Sigmoid colon (tissue), 4 donors: ENCODE measurements around the gene ADCK2.
"Not testable (repeated sequence)": the region's sequence is repeated elsewhere in the genome, so short reads cannot be mapped to it uniquely, and the experiment has no call there.

Experiments used
- EP300 ChIP-seq, 4 donors: sonication (generic); formaldehyde crosslinking; IDR thresholded peaks; one replicate each; pipeline ENCODE4 v1.6.1; 2017; ENCODE audit warnings: antibody characterized with exemption in 4 of 4
- POLR2AphosphoS5 ChIP-seq, 4 donors: sonication (generic); formaldehyde crosslinking; IDR thresholded peaks; one replicate each; pipeline ENCODE4 v1.6.1; 2017; ENCODE audit warnings: antibody characterized with exemption in 4 of 4
- TF ChIP-seq, protein P1 (sequence below), 4 experiments: fragments of 450-650 bp in 3 of 4; fragments of 200-600 bp in 1 of 4; IDR thresholded peaks; one replicate each; pipeline ENCODE4 v1.5.1; 2016 to 2019; ENCODE audit warnings: antibody characterized with exemption in 4 of 4, mild to moderate bottlenecking in 3 of 4, moderate library complexity in 2 of 4

DNA sequence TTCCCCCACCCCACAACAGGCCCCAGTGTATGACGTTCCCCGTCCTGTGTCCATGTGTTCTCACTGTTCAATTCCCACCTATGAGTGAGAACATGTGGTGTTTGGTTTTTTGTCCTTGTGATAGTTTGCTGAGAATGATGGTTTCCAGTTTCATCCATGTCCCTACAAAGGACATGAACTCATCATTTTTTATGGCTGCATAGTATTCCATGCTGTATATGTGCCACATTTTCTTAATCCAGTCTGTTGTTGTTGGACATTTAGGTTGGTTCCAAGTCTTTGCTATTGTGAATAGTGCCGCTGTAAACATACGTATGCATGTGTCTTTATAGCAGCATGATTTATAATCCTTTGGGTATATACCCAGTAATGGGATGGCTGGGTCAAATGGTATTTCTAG lies 36.0 kb downstream of the ADCK2 start:
- TF ChIP-seq, protein P1, sequence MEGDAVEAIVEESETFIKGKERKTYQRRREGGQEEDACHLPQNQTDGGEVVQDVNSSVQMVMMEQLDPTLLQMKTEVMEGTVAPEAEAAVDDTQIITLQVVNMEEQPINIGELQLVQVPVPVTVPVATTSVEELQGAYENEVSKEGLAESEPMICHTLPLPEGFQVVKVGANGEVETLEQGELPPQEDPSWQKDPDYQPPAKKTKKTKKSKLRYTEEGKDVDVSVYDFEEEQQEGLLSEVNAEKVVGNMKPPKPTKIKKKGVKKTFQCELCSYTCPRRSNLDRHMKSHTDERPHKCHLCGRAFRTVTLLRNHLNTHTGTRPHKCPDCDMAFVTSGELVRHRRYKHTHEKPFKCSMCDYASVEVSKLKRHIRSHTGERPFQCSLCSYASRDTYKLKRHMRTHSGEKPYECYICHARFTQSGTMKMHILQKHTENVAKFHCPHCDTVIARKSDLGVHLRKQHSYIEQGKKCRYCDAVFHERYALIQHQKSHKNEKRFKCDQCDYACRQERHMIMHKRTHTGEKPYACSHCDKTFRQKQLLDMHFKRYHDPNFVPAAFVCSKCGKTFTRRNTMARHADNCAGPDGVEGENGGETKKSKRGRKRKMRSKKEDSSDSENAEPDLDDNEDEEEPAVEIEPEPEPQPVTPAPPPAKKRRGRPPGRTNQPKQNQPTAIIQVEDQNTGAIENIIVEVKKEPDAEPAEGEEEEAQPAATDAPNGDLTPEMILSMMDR (IDR thresholded peaks at IDR 0.05): not testable (repeated sequence)
- TF ChIP-seq POLR2AphosphoS5, EP300 (IDR thresholded peaks at IDR 0.05): not testable (repeated sequence)
